ENCODE data around the gene OCIAD2.
"Not testable (repeated sequence)": the region's sequence is repeated elsewhere in the genome, so short reads cannot be mapped to it uniquely, and the experiment has no call there.

Gene OCIAD2

GRCh38 chr4:48854395-48854683, 52.2 kb downstream of the OCIAD2 start:
- DNase-seq (ENCODE audit: low read depth), result no peak

- no peak for DNase-seq (ENCODE audit: low read depth)
Observed at GRCh38 chr4:48853604-48854394, 52.8 kb downstream of the OCIAD2 start.

- DNase-seq (ENCODE audit: low read depth), result no peak
Observed at GRCh38 chr4:48851651-48852050, 54.9 kb downstream of the OCIAD2 start.

- not testable (repeated sequence) for DNase-seq (ENCODE audit: low read depth)
Observed at GRCh38 chr4:48848799-48849198, 57.8 kb downstream of the OCIAD2 start.

- DNase-seq (ENCODE audit: low read depth), result no peak
Observed at GRCh38 chr4:48844843-48845242, 61.7 kb downstream of the OCIAD2 start.

- no peak for DNase-seq (ENCODE audit: low read depth)
Observed at GRCh38 chr4:48841045-48841827, 65.3 kb downstream of the OCIAD2 start.

GRCh38 chr4:48836658-48837057, 69.9 kb downstream of the OCIAD2 start:
- no peak for DNase-seq (ENCODE audit: low read depth)
